NB4 (cell line): Measurements from ENCODE around the gene C1orf141.

Experiments used
- DNase-seq: peaks from one replicate; pipeline ENCODE4 v3.0.0; 2010; ENCODE audit warnings: low read depth
- H3K4me3 ChIP-seq: one replicate; pipeline ENCODE4 v1.5.1; 2011; ENCODE audit warnings: mild to moderate bottlenecking, low read depth, low read length, moderate library complexity
- CTCF ChIP-seq: IDR thresholded peaks from one replicate; pipeline ENCODE4 v1.5.1; 2012; ENCODE audit warnings: low read depth, low read length
- MAX ChIP-seq: IDR thresholded peaks from 2 replicates; pipeline ENCODE4 v1.6.1; 2011; ENCODE audit warnings: low read depth, low read length
- MYC ChIP-seq: IDR thresholded peaks from 2 replicates; pipeline ENCODE4 v1.6.1; 2011; ENCODE audit warnings: low read depth, low read length
- POLR2A ChIP-seq: IDR thresholded peaks from 2 replicates; pipeline ENCODE4 v1.6.1; 2011; ENCODE audit warnings: mild to moderate bottlenecking; ENCODE audit not compliant: insufficient read length; ENCODE audit errors: extremely low read depth

Gene C1orf141

GRCh38 chr1:67138813-67139499, 4.2 kb upstream of the C1orf141 start:
- H3K4me3 ChIP-seq: no peak overlapping the region
- TF ChIP-seq CTCF: no peak
- no peak for TF ChIP-seq MAX
- no peak for TF ChIP-seq MYC
- TF ChIP-seq POLR2A: no peak
- no peak for DNase-seq

GRCh38 chr1:67137307-67137753, 2.6 kb upstream of the C1orf141 start:
- H3K4me3 ChIP-seq: no peak overlapping the region
- no peak for TF ChIP-seq MYC
- no peak for TF ChIP-seq POLR2A
- no peak for TF ChIP-seq CTCF
- TF ChIP-seq MAX: no peak
- DNase-seq: no peak

- H3K4me3 ChIP-seq: no peak overlapping the region
- DNase-seq: peak; percentile 65
- TF ChIP-seq POLR2A (no peak), MAX (no peak), MYC (no peak), CTCF (no peak)
These were observed 584 bp upstream of the C1orf141 start for GRCh38 chr1:67135354-67135753.

- no peak for TF ChIP-seq MAX
- TF ChIP-seq CTCF: no peak
- TF ChIP-seq POLR2A: no peak
These were observed 1.6 kb downstream of the C1orf141 start for GRCh38 chr1:67133177-67133576.

GRCh38 chr1:67130673-67131072, 4.1 kb downstream of the C1orf141 start:
- TF ChIP-seq MYC: no peak
- TF ChIP-seq POLR2A: no peak
- no peak for TF ChIP-seq CTCF
- TF ChIP-seq MAX: no peak
- no peak overlapping the region for H3K4me3 ChIP-seq
- no peak for DNase-seq

More at GRCh38 chr1:67133177-67133576, 1.6 kb downstream of the C1orf141 start:
- no peak for DNase-seq
- no peak overlapping the region for H3K4me3 ChIP-seq

- no peak overlapping the region for H3K4me3 ChIP-seq
- TF ChIP-seq POLR2A (no peak), CTCF (no peak), MAX (no peak)
- no peak for DNase-seq
These were observed 7.8 kb downstream of the C1orf141 start for GRCh38 chr1:67126974-67127373.
